Measurements from ENCODE around the gene AUTS2. TPM values are rescaled to one million over a fixed set of nuclear protein-coding genes. Genes with fewer than 3 reads are reported as not detected.

Gene AUTS2
- total and polyA plus RNA-seq, 2 of the 8 experiments (the other 6 are each of a cell fraction or from before 2014, with no cell fraction given) = 25.9 to 101 TPM

GRCh38 chr7:69687739-69688433 lies 89.6 kb downstream of the AUTS2 start:
- Histone ChIP-seq H3K4me1 (replicated peaks in 1 of 4; ENCODE audit: control insufficient read depth in 3 of 4, insufficient read depth in 4 of 4, low read length in 3 of 4) (peaks cover 0 to 5% (median 1%) of the 10 kb centered on the region in 4 experiments; a peak in 2 of 7 replicates), H3K27ac (ENCODE audit: low read depth, low read length) (no peak overlapping the region), H4K5ac (ENCODE audit: insufficient read length, low read depth, low read length) (no peak overlapping the region), H3K18ac (ENCODE audit: extremely low read depth, low read length) (no peak overlapping the region), H3K27me3 (replicated peaks in 1 of 4; ENCODE audit: control insufficient read depth in 3 of 4, extremely low read depth in 1 of 4, insufficient read depth in 3 of 4, low read length in 3 of 4) (no peaks in the 10 kb centered on the region), H3K9ac (replicated peaks in 1 of 4; ENCODE audit: extremely low read depth in 1 of 4, low read depth in 3 of 4, low read length in 3 of 4) (no peak overlapping the region), H3K23ac (ENCODE audit: insufficient read length) (no peak overlapping the region), H3K56ac (replicated peaks; ENCODE audit: insufficient read length, low read depth, low read length) (no peak overlapping the region), H3K4me2 (ENCODE audit: insufficient read depth in 1 of 2, low read depth in 2 of 2, low read length in 2 of 2) (no peak overlapping the region), H3K36me3 (ENCODE audit: control insufficient read depth in 2 of 4, insufficient read depth in 4 of 4, low read length in 3 of 4) (no peaks in the 10 kb centered on the region), H2BK15ac (ENCODE audit: low read length) (no peak overlapping the region), H3K79me1 (ENCODE audit: low read depth, low read length) (no peaks in the 10 kb centered on the region), H4K91ac (replicated peaks; ENCODE audit: insufficient read length, low read length) (no peak overlapping the region), H3K4me3 (ENCODE audit: extremely low read depth in 1 of 4, insufficient read depth in 2 of 4, low read depth in 3 of 4, low read length in 4 of 4) (no peak overlapping the region), H3K79me2 (ENCODE audit: control insufficient read depth in 1 of 2, insufficient read depth in 2 of 2, low read length in 2 of 2) (no peaks in the 10 kb centered on the region), H2BK5ac (ENCODE audit: low read depth, low read length) (no peak overlapping the region), H2BK120ac (replicated peaks; ENCODE audit: low read depth, low read length) (no peak overlapping the region), H2AK5ac (ENCODE audit: low read depth, low read length) (no peak overlapping the region), H3K23me2 (ENCODE audit: low read depth, low read length) (no peaks in the 10 kb centered on the region), H4K20me1 (replicated peaks in 1 of 2; ENCODE audit: control insufficient read depth in 1 of 2, insufficient read depth in 2 of 2, low read length in 2 of 2) (no peaks in the 10 kb centered on the region), H3K9me3 (ENCODE audit: insufficient read depth in 2 of 2, low read depth in 1 of 2, low read length in 1 of 2) (no peaks in the 10 kb centered on the region), H2BK12ac (ENCODE audit: low read depth, low read length) (no peak overlapping the region), H2AFZ (ENCODE audit: low read length) (no peak overlapping the region), H4K8ac (ENCODE audit: extremely low read depth, insufficient read depth, low read length) (no peak overlapping the region), H3K4ac (replicated peaks; ENCODE audit: insufficient read length, low read depth, low read length) (no peak overlapping the region), H3K14ac (ENCODE audit: insufficient read length) (no peak overlapping the region), H2BK20ac (ENCODE audit: low read length) (no peak overlapping the region)
- 85% methylated on average over 4 of the region's 4 CpGs; no CpG with 5 or more reads in 1 of the 2 experiments for WGBS, 2 experiments (ENCODE audit: extremely low coverage in 1 of 2, insufficient coverage in 1 of 2, insufficient read length in 1 of 2, insufficient replicate concordance in 2 of 2, low coverage in 1 of 2, low lambda C conversion rate in 2 of 2, missing lambda C conversion rate in 1 of 2)
- no peak for DNase-seq (ENCODE audit: low read depth in 1 of 2, low spot score in 2 of 2)
- TF ChIP-seq SUZ12 (IDR thresholded peaks at IDR 0.05; ENCODE audit: low read length) (no peak), USF2 (IDR thresholded peaks at IDR 0.05; ENCODE audit: low read length) (no peak), JUN (IDR thresholded peaks at IDR 0.05; ENCODE audit: low read depth, low read length) (no peak), RFX5 (IDR thresholded peaks at IDR 0.05; ENCODE audit: borderline replicate concordance, low read depth, low read length) (no peak), NANOG (IDR thresholded peaks at IDR 0.05; ENCODE audit: insufficient read depth, low read depth, low read length, poor library complexity, severe bottlenecking) (no peak)
- no peak for FAIRE-seq
- ChIA-PET POLR2A (ENCODE audit: partially characterized antibody) (interaction anchor here (1.1 kb wide), 1 partner anchor 43 kb away, joined by 3 read pairs; no protein-coding TSS in a partner anchor), CTCF (ENCODE audit: partially characterized antibody) (no interaction called here)
